ENCODE results near the gene UBL5.
"Not testable (repeated sequence)": the region's sequence is repeated elsewhere in the genome, so short reads cannot be mapped to it uniquely, and the experiment has no call there.

DNA sequence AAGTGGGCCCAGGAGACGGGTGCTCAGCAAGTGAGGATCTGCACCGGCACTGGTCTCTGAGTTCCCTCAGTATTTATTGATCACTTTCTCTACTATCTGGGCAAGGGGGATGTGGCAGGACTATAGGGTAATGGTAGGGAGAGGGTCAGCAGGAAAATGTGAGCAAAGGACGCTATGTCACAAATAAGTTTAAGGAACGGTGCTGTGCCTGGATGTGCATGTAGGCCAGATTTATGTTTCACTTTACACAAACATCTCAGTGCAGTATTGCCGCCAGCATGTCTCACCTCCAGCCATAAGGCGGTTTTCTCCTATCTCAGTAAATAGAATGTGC, 43.6 kb upstream of the UBL5 start:
- TF ChIP-seq MAZ (IDR thresholded peaks at IDR 0.05; ENCODE audit: borderline replicate concordance, low read depth, low read length): not testable (repeated sequence)
- TF ChIP-seq, protein P1, sequence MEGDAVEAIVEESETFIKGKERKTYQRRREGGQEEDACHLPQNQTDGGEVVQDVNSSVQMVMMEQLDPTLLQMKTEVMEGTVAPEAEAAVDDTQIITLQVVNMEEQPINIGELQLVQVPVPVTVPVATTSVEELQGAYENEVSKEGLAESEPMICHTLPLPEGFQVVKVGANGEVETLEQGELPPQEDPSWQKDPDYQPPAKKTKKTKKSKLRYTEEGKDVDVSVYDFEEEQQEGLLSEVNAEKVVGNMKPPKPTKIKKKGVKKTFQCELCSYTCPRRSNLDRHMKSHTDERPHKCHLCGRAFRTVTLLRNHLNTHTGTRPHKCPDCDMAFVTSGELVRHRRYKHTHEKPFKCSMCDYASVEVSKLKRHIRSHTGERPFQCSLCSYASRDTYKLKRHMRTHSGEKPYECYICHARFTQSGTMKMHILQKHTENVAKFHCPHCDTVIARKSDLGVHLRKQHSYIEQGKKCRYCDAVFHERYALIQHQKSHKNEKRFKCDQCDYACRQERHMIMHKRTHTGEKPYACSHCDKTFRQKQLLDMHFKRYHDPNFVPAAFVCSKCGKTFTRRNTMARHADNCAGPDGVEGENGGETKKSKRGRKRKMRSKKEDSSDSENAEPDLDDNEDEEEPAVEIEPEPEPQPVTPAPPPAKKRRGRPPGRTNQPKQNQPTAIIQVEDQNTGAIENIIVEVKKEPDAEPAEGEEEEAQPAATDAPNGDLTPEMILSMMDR (IDR thresholded peaks at IDR 0.05): not testable (repeated sequence)
